ENCODE results near the gene PGAP3. TPM values are rescaled to one million over a fixed set of nuclear protein-coding genes. Genes with fewer than 3 reads are reported as not detected.

PGAP3 gene
- total RNA-seq, 1 donor from 2014 or later: 17.7 TPM

- Histone ChIP-seq H3K27me3 (no peaks in the 10 kb centered on the region), H3K36me3 (no peaks in the 10 kb centered on the region), H3K4me3 (no peak overlapping the region), H3K9me3 (no peaks in the 10 kb centered on the region), H3K27ac (no peak overlapping the region), H3K4me1 (peaks cover 23% of the 10 kb centered on the region)
- intact Hi-C loops (cut with DNase I): loop anchor here (2.0 to 5.0 kb wide), 2 partner anchors 73 to 131 kb away; no protein-coding TSS in a partner anchor
- no peak for DNase-seq (ENCODE audit: extremely low spot score in 2 of 2)
- TF ChIP-seq POLR2A (IDR thresholded peaks at IDR 0.05) (no peak), CTCF (IDR thresholded peaks at IDR 0.05) (peak; percentile 99 to 100 (median 99)), POLR2AphosphoS5 (IDR thresholded peaks at IDR 0.05; ENCODE audit: insufficient read depth in 1 of 2, low read depth in 1 of 2) (peak; percentile 16 to 60)
These were observed 66.1 kb downstream of the PGAP3 start for GRCh38 chr17:39621523-39622379.

Small RNAs within 50 kb of the gene (microRNA-seq; reads per million reads assigned to microRNA genes)
- gene MIR4728 (ENCODE audit: borderline number of aligned reads, borderline replicate concordance): 3.8 reads per million

Small RNAs within 50 kb of the gene (small RNA-seq; reads per million reads assigned to genes)
- not detected for gene MIR4728

Other genes starting within 250 kb of the PGAP3 start
- gene MED1, start 236.8 kb downstream of the PGAP3 start, total RNA-seq: 23.1 TPM
- 36.8 TPM for gene CDK12, start 226.6 kb downstream of the PGAP3 start, total RNA-seq
- not detected for gene NEUROD2, start 80.1 kb downstream of the PGAP3 start, total RNA-seq
- 9.3 TPM for gene PPP1R1B, start 61.1 kb downstream of the PGAP3 start, total RNA-seq
- 148 TPM for gene STARD3, start 50.9 kb downstream of the PGAP3 start, total RNA-seq
- 0.49 TPM for gene TCAP, start 22.7 kb downstream of the PGAP3 start, total RNA-seq
- 5.6 TPM for gene PNMT, start 19.6 kb downstream of the PGAP3 start, total RNA-seq
- gene ERBB2, start 12.0 kb upstream of the PGAP3 start, total RNA-seq: 52.1 TPM
- gene MIEN1, start 42.5 kb upstream of the PGAP3 start, total RNA-seq: 74.2 TPM
- 23.6 TPM for gene GRB7, start 49.9 kb upstream of the PGAP3 start, total RNA-seq
- gene IKZF3, start 176.3 kb upstream of the PGAP3 start, total RNA-seq: 5.9 TPM
- gene ZPBP2, start 180.1 kb upstream of the PGAP3 start, total RNA-seq: not detected
- gene GSDMB, start 230.6 kb upstream of the PGAP3 start, total RNA-seq: 10.8 TPM
- gene ORMDL3, start 239.5 kb upstream of the PGAP3 start, total RNA-seq: 42.7 TPM
- not detected for gene LRRC3C, start 239.7 kb upstream of the PGAP3 start, total RNA-seq

Data from vagina (tissue), 2 donors.